DMS53 treated with DMSO at 0.1 percent for 48 hours (cell line): ENCODE measurements around the gene EFL1.
A peak's percentile ranks its signal among the peaks of the same experiment; 100 is the strongest.
"Not testable (repeated sequence)": the region's sequence is repeated elsewhere in the genome, so short reads cannot be mapped to it uniquely, and the experiment has no call there.

Source experiments
- DNase-seq: peaks from one replicate; lab custom pipeline; 2025; ENCODE audit not compliant: unreplicated experiment; lab: John Stamatoyannopoulos, UW

EFL1 gene

GRCh38 chr15:82282386-82282785 lies 19.9 kb upstream of the EFL1 start:
- DNase-seq = not testable (repeated sequence)

GRCh38 chr15:82281276-82281675 lies 18.7 kb upstream of the EFL1 start:
- DNase-seq = not testable (repeated sequence)

GRCh38 chr15:82275410-82275809 lies 12.9 kb upstream of the EFL1 start:
- DNase-seq = no peak

- no peak for DNase-seq
Measured at GRCh38 chr15:82272154-82272553, 9.6 kb upstream of the EFL1 start.

GRCh38 chr15:82268454-82268853 lies 5.9 kb upstream of the EFL1 start:
- DNase-seq = peak; percentile 2

GRCh38 chr15:82267137-82267536 lies 4.6 kb upstream of the EFL1 start:
- DNase-seq = not testable (repeated sequence)

- peak; percentile 87 for DNase-seq
Measured at GRCh38 chr15:82263350-82263749, 816 bp upstream of the EFL1 start.

- DNase-seq = peak; percentile 28
Measured at GRCh38 chr15:82261566-82262421, 740 bp downstream of the EFL1 start.

- not testable (repeated sequence) for DNase-seq
Measured at GRCh38 chr15:82248261-82248660, 14.3 kb downstream of the EFL1 start.

GRCh38 chr15:82245956-82246355 lies 16.6 kb downstream of the EFL1 start:
- not testable (repeated sequence) for DNase-seq

- DNase-seq = not testable (repeated sequence)
Measured at GRCh38 chr15:82243644-82244043, 18.9 kb downstream of the EFL1 start.

GRCh38 chr15:82241836-82242499 lies 20.6 kb downstream of the EFL1 start:
- not testable (repeated sequence) for DNase-seq

GRCh38 chr15:82239685-82240391 lies 22.7 kb downstream of the EFL1 start:
- no peak for DNase-seq

GRCh38 chr15:82237944-82238534 lies 24.5 kb downstream of the EFL1 start:
- not testable (repeated sequence) for DNase-seq

- DNase-seq = no peak
Measured at GRCh38 chr15:82231842-82232241, 30.7 kb downstream of the EFL1 start.

GRCh38 chr15:82231233-82231632 lies 31.3 kb downstream of the EFL1 start:
- no peak for DNase-seq

- DNase-seq = no peak
Measured at GRCh38 chr15:82228750-82229149, 33.8 kb downstream of the EFL1 start.

- not testable (repeated sequence) for DNase-seq
Measured at GRCh38 chr15:82221535-82221934, 41.0 kb downstream of the EFL1 start.

GRCh38 chr15:82216092-82216491 lies 46.4 kb downstream of the EFL1 start:
- not testable (repeated sequence) for DNase-seq

- not testable (repeated sequence) for DNase-seq
Measured at GRCh38 chr15:82212201-82212600, 50.3 kb downstream of the EFL1 start.

GRCh38 chr15:82210066-82210597 lies 52.4 kb downstream of the EFL1 start:
- DNase-seq = peak; percentile 2
